Measurements from ENCODE around the gene POLR1H. TPM values are rescaled to one million over a fixed set of nuclear protein-coding genes. Genes with fewer than 3 reads are reported as not detected.

POLR1H gene
- total RNA-seq, 4 donors from 2014 or later: 13.2 to 35.8 (median 19.8) TPM

DNA sequence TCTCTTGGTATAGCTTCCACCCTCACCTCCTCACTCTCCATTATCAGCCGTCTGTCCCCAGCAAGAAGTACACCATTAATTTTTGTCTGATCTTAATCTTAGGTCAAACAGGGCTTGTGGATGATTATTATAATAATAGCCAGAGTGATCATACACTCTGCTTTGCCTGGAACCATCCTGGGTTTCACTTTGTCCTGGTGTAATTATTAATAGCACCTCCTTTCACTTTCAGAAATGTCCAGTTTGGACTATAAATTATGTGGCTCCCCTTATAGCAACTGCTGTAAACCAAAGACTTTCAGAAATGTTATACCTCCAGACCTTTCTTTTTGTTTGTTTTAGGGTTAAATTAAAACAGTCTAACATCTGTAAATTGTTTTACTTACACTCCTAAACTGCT is 52.8 kb downstream of the POLR1H start:
- peaks cover 0 to 81% (median 3%) of the 10 kb centered on the region in 4 donors for H3K27me3 ChIP-seq

More for the DNA sequence above, 52.8 kb downstream of the POLR1H start:
- Histone ChIP-seq H3K9me3 (no peaks in the 10 kb centered on the region), H3K4me3 (no peak overlapping the region), H3K36me3 (no peaks in the 10 kb centered on the region), H3K4me1 (no peaks in the 10 kb centered on the region), H3K27ac (no peak overlapping the region)
- intact Hi-C loops (cut with DNase I): no loop called here
- TF ChIP-seq, protein P1, sequence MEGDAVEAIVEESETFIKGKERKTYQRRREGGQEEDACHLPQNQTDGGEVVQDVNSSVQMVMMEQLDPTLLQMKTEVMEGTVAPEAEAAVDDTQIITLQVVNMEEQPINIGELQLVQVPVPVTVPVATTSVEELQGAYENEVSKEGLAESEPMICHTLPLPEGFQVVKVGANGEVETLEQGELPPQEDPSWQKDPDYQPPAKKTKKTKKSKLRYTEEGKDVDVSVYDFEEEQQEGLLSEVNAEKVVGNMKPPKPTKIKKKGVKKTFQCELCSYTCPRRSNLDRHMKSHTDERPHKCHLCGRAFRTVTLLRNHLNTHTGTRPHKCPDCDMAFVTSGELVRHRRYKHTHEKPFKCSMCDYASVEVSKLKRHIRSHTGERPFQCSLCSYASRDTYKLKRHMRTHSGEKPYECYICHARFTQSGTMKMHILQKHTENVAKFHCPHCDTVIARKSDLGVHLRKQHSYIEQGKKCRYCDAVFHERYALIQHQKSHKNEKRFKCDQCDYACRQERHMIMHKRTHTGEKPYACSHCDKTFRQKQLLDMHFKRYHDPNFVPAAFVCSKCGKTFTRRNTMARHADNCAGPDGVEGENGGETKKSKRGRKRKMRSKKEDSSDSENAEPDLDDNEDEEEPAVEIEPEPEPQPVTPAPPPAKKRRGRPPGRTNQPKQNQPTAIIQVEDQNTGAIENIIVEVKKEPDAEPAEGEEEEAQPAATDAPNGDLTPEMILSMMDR (IDR thresholded peaks at IDR 0.05): no peak
- TF ChIP-seq POLR2A (IDR thresholded peaks at IDR 0.05): no peak
- DNase-seq: no peak
- WGBS, 2 donors: 42 to 54% methylated on average over 1 of the region's 1 CpG

Small RNA genes lying within 50 kb of the gene (small RNA-seq; reads per million reads assigned to genes)
- 0 reads per million in 4 donors for gene RF02218
- gene RF02219: 0 reads per million in 4 donors
- 0 reads per million in 4 donors for gene RF02220

Other genes with a start within 250 kb of the POLR1H start
- under 1 TPM in 2 of 4 donors, not detected in 2; 0.18 to 0.27 TPM for gene HLA-G, start 233.4 kb upstream of the POLR1H start, total RNA-seq
- 1,000 to 10,000 TPM in 1 of 4 donors, 100 to 1,000 TPM in 3; 182 to 1,095 (median 304) TPM for gene HLA-A, start 118.7 kb upstream of the POLR1H start, total RNA-seq
- 10 to 100 TPM; 36.5 to 40.9 (median 37.3) TPM for gene PPP1R11, start 5.9 kb downstream of the POLR1H start, total RNA-seq
- 10 to 100 TPM in 1 of 4 donors, 1 to 10 TPM in 3; 3.1 to 11.4 (median 9.2) TPM for gene RNF39, start 14.5 kb downstream of the POLR1H start, total RNA-seq
- under 1 TPM in 1 of 4 donors, not detected in 3; 0.23 TPM for gene TRIM31, start 51.8 kb downstream of the POLR1H start, total RNA-seq
- gene TRIM40, start 74.9 kb downstream of the POLR1H start, total RNA-seq: not detected
- not detected for gene TRIM10, start 99.9 kb downstream of the POLR1H start, total RNA-seq
- not detected for gene TRIM15, start 102.3 kb downstream of the POLR1H start, total RNA-seq
- gene TRIM26, start 152.1 kb downstream of the POLR1H start, total RNA-seq: 10 to 100 TPM; 52.3 to 76.3 (median 63.3) TPM

Data from esophagus squamous epithelium (tissue), 5 donors.